Mesendoderm (in vitro differentiated cells): Measurements from ENCODE around the gene DCLRE1B.
A peak's percentile ranks its signal among the peaks of the same experiment; 100 is the strongest.

ENCODE experiments used
- DNase-seq: peaks from one replicate; pipeline ENCODE4 v3.0.0; 2013
- H2AK5ac ChIP-seq: 2 replicates; pipeline ENCODE4 v1.6.1; 2013; ENCODE audit warnings: low read length, inconsistent platforms
- H2BK120ac ChIP-seq: 2 replicates; pipeline ENCODE4 v1.6.1; 2013; ENCODE audit warnings: low read depth, mild to moderate bottlenecking, low read length, moderate library complexity, mixed read lengths
- H2BK15ac ChIP-seq: replicated peaks from 2 replicates; pipeline ENCODE4 v1.6.1; 2013; ENCODE audit warnings: low read depth, mild to moderate bottlenecking, moderate library complexity
- H2BK5ac ChIP-seq: 2 replicates; pipeline ENCODE4 v1.6.1; 2013; ENCODE audit warnings: low read length, inconsistent platforms
- H3K18ac ChIP-seq: 2 replicates; pipeline ENCODE4 v1.6.1; 2013; ENCODE audit warnings: mild to moderate bottlenecking, low read length, mixed read lengths
- H3K23ac ChIP-seq: one replicate; pipeline ENCODE4 v1.6.1; 2013; ENCODE audit warnings: low read length
- H3K27ac ChIP-seq: 2 replicates; pipeline ENCODE4 v1.5.1; 2013; ENCODE audit warnings: low read depth, mild to moderate bottlenecking, inconsistent platforms, low read length, moderate library complexity
- H3K27me3 ChIP-seq: 2 replicates; pipeline ENCODE4 v1.6.1; 2013; ENCODE audit warnings: low read length, control low read depth, mild to moderate bottlenecking, inconsistent platforms; ENCODE audit not compliant: insufficient read depth, poor library complexity
- H3K36me3 ChIP-seq: 2 replicates; pipeline ENCODE4 v1.6.1; 2013; ENCODE audit warnings: low read length, inconsistent platforms; ENCODE audit not compliant: control insufficient read depth, insufficient read depth
- H3K4ac ChIP-seq: one replicate; pipeline ENCODE4 v1.6.1; 2013; ENCODE audit warnings: low read depth, mild to moderate bottlenecking, low read length, moderate library complexity
- H3K4me1 ChIP-seq: 2 replicates; pipeline ENCODE4 v1.6.1; 2013; ENCODE audit warnings: low read depth, low read length, inconsistent platforms; ENCODE audit not compliant: control insufficient read depth
- H3K4me2 ChIP-seq: 2 replicates; pipeline ENCODE4 v1.6.1; 2013; ENCODE audit warnings: low read length
- H3K4me3 ChIP-seq: 2 replicates; pipeline ENCODE4 v1.5.1; 2013; ENCODE audit warnings: mild to moderate bottlenecking, low read length
- H3K56ac ChIP-seq: one replicate; pipeline ENCODE4 v1.6.1; 2013; ENCODE audit warnings: low read length
- H3K79me1 ChIP-seq: 2 replicates; pipeline ENCODE4 v1.6.1; 2013; ENCODE audit warnings: low read length, inconsistent platforms
- H3K79me2 ChIP-seq: 2 replicates; pipeline ENCODE4 v1.6.1; 2013; ENCODE audit warnings: mild to moderate bottlenecking, low read length; ENCODE audit not compliant: control insufficient read depth, insufficient read depth
- H3K9ac ChIP-seq: 2 replicates; pipeline ENCODE4 v1.6.1; 2013; ENCODE audit warnings: low read length, inconsistent platforms
- H4K5ac ChIP-seq: one replicate; pipeline ENCODE4 v1.6.1; 2013; ENCODE audit warnings: low read length
- H4K8ac ChIP-seq: one replicate; pipeline ENCODE4 v1.6.1; 2013; ENCODE audit warnings: low read depth, mild to moderate bottlenecking, control low read depth, low read length, moderate library complexity
- WGBS: extraction: QIAGEN DNeasy Blood & Tissue Kit; methylation state at CpG from one replicate; pipeline ENCODE4 v1.1.7; 2013; ENCODE audit warnings: low lambda C conversion rate, missing lambda C conversion rate; ENCODE audit not compliant: insufficient coverage; ENCODE audit errors: extremely low coverage; 5-methylcytosine and 5-hydroxymethylcytosine counted together

DCLRE1B gene

DNA sequence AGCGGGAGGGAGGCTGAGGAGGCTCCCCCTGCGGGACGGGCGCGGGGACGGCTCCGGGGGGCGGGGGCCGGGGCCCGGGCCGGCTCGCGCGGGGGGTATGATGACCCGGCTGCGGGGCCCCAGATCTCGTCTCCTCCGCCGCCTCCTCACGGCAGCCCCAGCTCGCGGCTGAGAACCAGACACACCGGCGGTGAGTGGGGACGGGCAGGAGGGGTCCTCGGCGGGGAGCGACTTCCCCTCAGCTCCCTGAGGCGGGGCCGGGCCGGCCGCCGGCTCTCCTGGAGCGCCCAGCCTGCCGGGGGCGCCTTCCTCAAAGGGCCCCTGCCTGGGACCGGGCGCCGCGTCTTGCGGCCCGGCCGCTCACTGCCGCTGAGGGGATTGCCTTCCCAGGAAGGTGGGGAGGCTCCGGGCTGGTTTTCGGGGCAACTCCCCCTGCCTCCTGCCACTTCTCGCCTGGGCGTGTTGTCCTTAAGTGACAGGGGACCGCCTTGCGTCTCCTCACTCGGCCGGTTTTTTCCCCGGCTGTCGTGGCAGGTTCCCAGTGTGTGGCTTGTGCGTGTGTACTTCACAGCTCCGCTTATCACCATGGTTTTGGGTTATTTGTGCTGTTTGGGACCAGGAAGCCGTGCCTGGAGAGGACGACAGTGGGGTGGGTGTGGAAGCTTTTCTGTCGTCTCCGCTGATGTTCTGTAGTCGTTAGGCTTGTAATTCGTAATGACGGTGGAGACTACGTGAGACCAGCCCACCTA is 24.8 kb downstream of the DCLRE1B start:
- Histone ChIP-seq H3K79me1 (peaks cover 7% of the 10 kb centered on the region), H3K4me1 (no peaks in the 10 kb centered on the region), H3K27ac (peak overlapping the region; percentile 49), H2BK120ac (no peak overlapping the region), H3K36me3 (no peaks in the 10 kb centered on the region), H4K8ac (no peak overlapping the region), H3K23ac (peak overlapping the region; percentile 11), H2BK15ac (no peak overlapping the region), H3K4me2 (peak overlapping the region; percentile 84), H3K27me3 (no peaks in the 10 kb centered on the region), H4K5ac (no peak overlapping the region), H3K4me3 (peak overlapping the region; percentile 89), H3K9ac (peak overlapping the region; percentile 86), H3K79me2 (peaks cover 34% of the 10 kb centered on the region), H3K56ac (peak overlapping the region; percentile 89), H3K18ac (peak overlapping the region; percentile 88), H3K4ac (peak overlapping the region; percentile 63), H2AK5ac (no peak overlapping the region), H2BK5ac (no peak overlapping the region)
- DNase-seq = peak; percentile 66
- no CpG with 5 or more reads among the region's 64 CpGs for WGBS

DNA sequence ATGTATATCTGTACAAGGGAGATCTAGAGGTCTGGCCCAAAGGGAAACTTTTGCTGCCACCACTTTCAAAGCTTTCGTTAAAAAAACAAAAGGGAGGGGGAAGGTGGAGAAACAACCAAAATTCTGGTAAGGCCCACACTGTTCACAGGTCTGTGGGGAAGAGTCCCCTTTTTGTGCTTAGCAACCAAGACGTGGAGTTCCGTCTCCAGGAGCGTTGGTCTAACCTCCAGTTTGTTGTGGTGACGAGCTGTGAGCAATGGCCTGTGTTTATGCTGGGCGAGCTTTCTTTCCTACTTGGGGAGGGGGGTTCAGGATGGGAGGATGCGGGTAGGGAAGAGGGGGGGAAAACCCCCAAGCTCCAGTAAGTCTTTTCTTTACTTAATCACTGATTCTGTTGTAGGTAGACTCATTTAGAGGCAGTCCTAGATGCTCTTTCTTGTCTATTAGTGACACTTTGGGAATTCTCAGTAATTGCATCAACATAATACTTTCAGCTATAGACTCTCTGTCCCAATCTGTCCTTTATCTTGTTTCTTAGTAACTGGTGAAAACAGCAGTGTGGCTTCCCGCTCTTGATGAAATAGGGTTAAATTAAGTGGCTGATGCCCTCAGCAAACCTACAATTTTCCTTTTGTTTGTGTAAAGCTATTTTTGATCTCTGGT is 25.5 kb downstream of the DCLRE1B start:
- Histone ChIP-seq H3K79me2 (peaks cover 40% of the 10 kb centered on the region), H3K4me3 (peak overlapping the region; percentile 89), H3K9ac (peak overlapping the region; percentile 86), H3K56ac (peak overlapping the region; percentile 89), H4K8ac (no peak overlapping the region), H4K5ac (no peak overlapping the region), H3K36me3 (no peaks in the 10 kb centered on the region), H2AK5ac (no peak overlapping the region), H3K4ac (no peak overlapping the region), H2BK15ac (no peak overlapping the region), H3K18ac (no peak overlapping the region), H2BK5ac (no peak overlapping the region), H3K27ac (no peak overlapping the region), H3K27me3 (no peaks in the 10 kb centered on the region), H3K23ac (no peak overlapping the region), H3K4me2 (peak overlapping the region; percentile 84), H3K79me1 (peaks cover 10% of the 10 kb centered on the region), H2BK120ac (no peak overlapping the region), H3K4me1 (no peaks in the 10 kb centered on the region)
- no CpG with 5 or more reads among the region's 8 CpGs for WGBS
- DNase-seq = peak; percentile 72

DNA sequence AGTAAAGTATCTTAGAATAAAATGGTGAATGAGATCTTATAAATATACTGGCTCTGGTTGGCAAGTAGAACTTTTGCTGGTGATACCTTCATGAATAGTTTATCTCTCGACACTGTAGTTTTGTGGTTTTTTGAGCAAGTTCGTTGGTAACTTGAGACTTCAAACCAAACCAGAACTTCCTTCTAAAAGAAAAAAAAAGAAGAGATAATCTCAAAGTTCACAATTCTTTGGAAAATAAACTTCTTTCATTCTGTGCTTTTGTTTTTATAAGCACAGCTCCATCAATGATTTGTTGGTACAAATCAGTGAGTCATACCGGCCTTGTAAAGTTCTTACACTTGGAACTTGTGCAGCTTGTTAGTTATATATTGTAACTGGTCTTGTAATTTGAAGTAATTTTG is 26.3 kb downstream of the DCLRE1B start:
- no peak overlapping the region for H2BK120ac ChIP-seq
- no peak overlapping the region for H3K4me3 ChIP-seq
- H4K5ac ChIP-seq = no peak overlapping the region
- no peak overlapping the region for H2AK5ac ChIP-seq
- peaks cover 10% of the 10 kb centered on the region for H3K79me1 ChIP-seq
- DNase-seq = no peak
- H3K4me2 ChIP-seq = no peak overlapping the region
- no peak overlapping the region for H2BK5ac ChIP-seq
- peaks cover 42% of the 10 kb centered on the region for H3K79me2 ChIP-seq
- H3K27ac ChIP-seq = no peak overlapping the region
- no peaks in the 10 kb centered on the region for H3K27me3 ChIP-seq
- no peak overlapping the region for H3K23ac ChIP-seq
- H3K4me1 ChIP-seq = no peaks in the 10 kb centered on the region
- no CpG with 5 or more reads among the region's 3 CpGs for WGBS
- no peak overlapping the region for H3K56ac ChIP-seq
- no peak overlapping the region for H3K18ac ChIP-seq
- no peak overlapping the region for H3K9ac ChIP-seq
- H3K4ac ChIP-seq = no peak overlapping the region
- no peak overlapping the region for H2BK15ac ChIP-seq
- H4K8ac ChIP-seq = no peak overlapping the region
- no peaks in the 10 kb centered on the region for H3K36me3 ChIP-seq

DNA sequence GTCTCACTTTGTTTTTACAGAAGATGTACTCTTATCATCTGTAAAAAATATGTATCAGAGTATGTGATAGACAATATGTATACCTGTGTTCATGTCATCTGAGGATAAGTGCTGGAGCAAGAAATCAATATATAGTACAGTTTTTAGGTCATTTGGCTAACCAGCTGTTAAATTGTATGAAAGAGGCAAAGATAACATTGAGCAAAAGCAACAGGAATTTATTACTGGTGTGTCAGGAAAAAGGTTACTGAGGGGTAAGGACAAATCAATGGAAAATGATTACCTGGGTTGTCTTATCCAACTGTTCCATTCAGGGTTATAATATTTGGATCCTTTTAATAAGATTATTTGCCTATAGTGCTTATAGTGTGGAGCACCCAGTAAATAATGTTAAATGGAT is 28.9 kb downstream of the DCLRE1B start:
- no peak for DNase-seq
- Histone ChIP-seq H3K4me3 (no peak overlapping the region), H3K79me2 (peaks cover 47% of the 10 kb centered on the region), H3K4me1 (peaks cover 2% of the 10 kb centered on the region), H2BK120ac (no peak overlapping the region), H4K8ac (no peak overlapping the region), H2BK5ac (no peak overlapping the region), H3K23ac (no peak overlapping the region), H3K27me3 (no peaks in the 10 kb centered on the region), H2AK5ac (no peak overlapping the region), H3K4me2 (no peak overlapping the region), H3K9ac (no peak overlapping the region), H2BK15ac (no peak overlapping the region), H3K36me3 (no peaks in the 10 kb centered on the region), H3K4ac (no peak overlapping the region), H3K56ac (no peak overlapping the region), H3K18ac (no peak overlapping the region), H3K27ac (no peak overlapping the region), H3K79me1 (peaks cover 13% of the 10 kb centered on the region), H4K5ac (no peak overlapping the region)

DNA sequence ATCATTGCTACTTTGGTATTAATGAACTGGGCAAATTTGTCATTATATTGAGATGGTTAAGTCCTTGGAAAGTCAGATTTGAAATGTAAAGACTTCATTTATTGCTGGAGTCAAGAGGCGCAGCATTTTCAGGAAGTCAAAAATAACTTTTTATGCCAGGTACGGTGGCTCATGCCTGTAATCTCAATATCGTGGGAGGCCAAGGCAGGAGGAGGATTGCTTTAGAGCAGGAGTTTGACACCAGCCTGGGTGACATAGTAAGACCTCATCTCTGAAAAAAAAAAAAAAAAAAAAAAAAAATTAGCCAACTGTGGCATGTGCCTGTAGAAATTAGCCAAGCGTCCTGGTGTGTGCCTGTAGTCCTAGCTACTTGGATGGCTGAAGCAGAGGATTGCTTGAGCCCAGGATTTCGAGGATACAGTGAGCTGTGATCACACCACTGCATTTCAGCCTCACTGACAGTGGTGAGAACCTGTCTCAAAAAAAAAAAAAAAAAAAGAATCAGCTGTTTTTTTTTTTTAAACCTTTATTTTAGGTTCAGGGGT is 29.5 kb downstream of the DCLRE1B start:
- no peaks in the 10 kb centered on the region for H3K36me3 ChIP-seq
- H3K27ac ChIP-seq = no peak overlapping the region
- no peak overlapping the region for H4K5ac ChIP-seq
- H3K9ac ChIP-seq = no peak overlapping the region
- H3K27me3 ChIP-seq = no peaks in the 10 kb centered on the region
- no peak overlapping the region for H2AK5ac ChIP-seq
- H3K4me2 ChIP-seq = no peak overlapping the region
- no peak overlapping the region for H3K4ac ChIP-seq
- no peak overlapping the region for H4K8ac ChIP-seq
- H3K18ac ChIP-seq = no peak overlapping the region
- H3K23ac ChIP-seq = no peak overlapping the region
- peaks cover 2% of the 10 kb centered on the region for H3K4me1 ChIP-seq
- no peak overlapping the region for H2BK5ac ChIP-seq
- WGBS = no CpG with 5 or more reads among the region's 5 CpGs
- no peak overlapping the region for H2BK120ac ChIP-seq
- no peak overlapping the region for H3K56ac ChIP-seq
- no peak for DNase-seq
- no peak overlapping the region for H3K4me3 ChIP-seq
- peaks cover 15% of the 10 kb centered on the region for H3K79me1 ChIP-seq
- no peak overlapping the region for H2BK15ac ChIP-seq
- peaks cover 50% of the 10 kb centered on the region for H3K79me2 ChIP-seq
